Vagina (tissue), 2 donors: ENCODE data around the gene TUBA1A. TPM values are rescaled to one million over a fixed set of nuclear protein-coding genes. Genes with fewer than 3 reads are reported as not detected.
"Not testable (repeated sequence)": the region's sequence is repeated elsewhere in the genome, so short reads cannot be mapped to it uniquely, and the experiment has no call there.

Experiments used
- DNase-seq, 2 donors: peaks; one replicate each; pipeline ENCODE4 v3.0.0-alpha.2; 2017; ENCODE audit errors: extremely low spot score in 2 of 2
- H3K27ac ChIP-seq: fragments of 200-600 bp; sonication (generic); one replicate; pipeline ENCODE4 v1.5.1; 2019
- H3K27me3 ChIP-seq: fragments of 200-600 bp; sonication (generic); one replicate; pipeline ENCODE4 v1.5.1; 2019
- H3K36me3 ChIP-seq, 2 donors: fragments of 200-600 bp; sonication (generic); one replicate each; pipeline ENCODE4 v1.5.1; 2017 to 2019
- H3K4me1 ChIP-seq: fragments of 200-600 bp; sonication (generic); one replicate; pipeline ENCODE4 v1.5.1; 2019
- H3K4me3 ChIP-seq, 2 donors: fragments of 200-600 bp; sonication (generic); 1 replicate in 1 of 2; 2 replicates in 1 of 2; pipeline ENCODE4 v1.5.1; 2016 to 2019
- H3K9me3 ChIP-seq: fragments of 200-600 bp; sonication (generic); one replicate; pipeline ENCODE4 v1.5.1; 2019
- CTCF ChIP-seq, 3 experiments: fragments of 450-650 bp in 2 of 3; fragments of 200-600 bp in 1 of 3; sonication (generic) in 1 of 3; IDR thresholded peaks; one replicate each; pipeline ENCODE4 v1.5.1; 2017 to 2019; ENCODE audit warnings: antibody characterized with exemption in 3 of 3, mild to moderate bottlenecking in 2 of 3, moderate library complexity in 2 of 3
- POLR2A ChIP-seq, 2 donors: fragments of 450-650 bp; IDR thresholded peaks; one replicate each; pipeline ENCODE4 v1.6.1; 2017; ENCODE audit warnings: antibody characterized with exemption in 2 of 2, mild to moderate bottlenecking in 2 of 2, moderate library complexity in 2 of 2
- POLR2AphosphoS5 ChIP-seq, 2 donors: sonication (generic); formaldehyde crosslinking; IDR thresholded peaks; one replicate each; pipeline ENCODE4 v1.9.0; 2017; ENCODE audit warnings: antibody characterized with exemption in 2 of 2, mild to moderate bottlenecking in 2 of 2, low read depth in 1 of 2; ENCODE audit not compliant: insufficient read depth in 1 of 2
- intact Hi-C: fragments of 100-400 bp; cut with DNase I; formaldehyde crosslinking; loops from one replicate; pipeline ENCODE4 v1.15.1; 2023
- total RNA-seq: library from RNA; depleted of rRNA; stranded (reverse); fragments of >200 nt; gene quantifications from one replicate; pipeline ENCODE4 v1.2.3, GENCODE V29; 2016

Gene TUBA1A
- total RNA-seq, 1 donor from 2014 or later: 236 TPM

GRCh38 chr12:49219417-49220026 is 30.6 kb upstream of the TUBA1A start:
- TF ChIP-seq POLR2A (IDR thresholded peaks at IDR 0.05) (no peak), POLR2AphosphoS5 (IDR thresholded peaks at IDR 0.05; ENCODE audit: insufficient read depth in 1 of 2, low read depth in 1 of 2) (no peak), CTCF (IDR thresholded peaks at IDR 0.05) (no peak)
- Histone ChIP-seq H3K4me1 (peaks cover 10% of the 10 kb centered on the region), H3K27ac (no peak overlapping the region), H3K36me3 (no peaks in the 10 kb centered on the region), H3K9me3 (no peaks in the 10 kb centered on the region), H3K4me3 (no peak overlapping the region), H3K27me3 (no peaks in the 10 kb centered on the region)
- no peak for DNase-seq
- intact Hi-C loops: no loop called here

GRCh38 chr12:49212572-49212971 is 23.7 kb upstream of the TUBA1A start:
- Histone ChIP-seq H3K4me1 (peaks cover 13% of the 10 kb centered on the region), H3K27ac (no peak overlapping the region), H3K27me3 (no peaks in the 10 kb centered on the region), H3K4me3 (no peak overlapping the region), H3K9me3 (no peaks in the 10 kb centered on the region), H3K36me3 (no peaks in the 10 kb centered on the region)
- intact Hi-C loops: no loop called here
- DNase-seq: no peak
- TF ChIP-seq CTCF (IDR thresholded peaks at IDR 0.05): no peak
- TF ChIP-seq POLR2A (IDR thresholded peaks at IDR 0.05): no peak
- TF ChIP-seq POLR2AphosphoS5 (IDR thresholded peaks at IDR 0.05; ENCODE audit: insufficient read depth in 1 of 2, low read depth in 1 of 2): no peak

- H3K9me3 ChIP-seq, intact Hi-C loops, H3K4me3 ChIP-seq, H3K36me3 ChIP-seq, DNase-seq, H3K27me3 ChIP-seq, H3K27ac ChIP-seq: not testable (repeated sequence)
- peaks cover 13% of the 10 kb centered on the region for H3K4me1 ChIP-seq
These were observed 21.8 kb upstream of the TUBA1A start for GRCh38 chr12:49210703-49211102.

GRCh38 chr12:49208676-49209075 is 19.8 kb upstream of the TUBA1A start:
- DNase-seq: no peak
- no peaks in the 10 kb centered on the region for H3K36me3 ChIP-seq
- H3K4me3 ChIP-seq: no peak overlapping the region
- H3K4me1 ChIP-seq: no peaks in the 10 kb centered on the region
- TF ChIP-seq POLR2A (IDR thresholded peaks at IDR 0.05) (no peak), POLR2AphosphoS5 (IDR thresholded peaks at IDR 0.05; ENCODE audit: insufficient read depth in 1 of 2, low read depth in 1 of 2) (no peak), CTCF (IDR thresholded peaks at IDR 0.05) (no peak)
- no peaks in the 10 kb centered on the region for H3K27me3 ChIP-seq
- no peaks in the 10 kb centered on the region for H3K9me3 ChIP-seq
- H3K27ac ChIP-seq: no peak overlapping the region
- intact Hi-C loops: no loop called here

- H3K36me3 ChIP-seq: no peaks in the 10 kb centered on the region
- DNase-seq: no peak
- TF ChIP-seq POLR2AphosphoS5 (IDR thresholded peaks at IDR 0.05; ENCODE audit: insufficient read depth in 1 of 2, low read depth in 1 of 2) (no peak), CTCF (IDR thresholded peaks at IDR 0.05) (no peak), POLR2A (IDR thresholded peaks at IDR 0.05) (no peak)
- no peaks in the 10 kb centered on the region for H3K4me1 ChIP-seq
- no peak overlapping the region for H3K27ac ChIP-seq
- no peaks in the 10 kb centered on the region for H3K9me3 ChIP-seq
- intact Hi-C loops: no loop called here
- H3K4me3 ChIP-seq: no peak overlapping the region
- no peaks in the 10 kb centered on the region for H3K27me3 ChIP-seq
These were observed 19.3 kb upstream of the TUBA1A start for GRCh38 chr12:49208146-49208545.
